CD14-positive monocyte (primary cell): Measurements from ENCODE around the gene CISD2. TPM values are rescaled to one million over a fixed set of nuclear protein-coding genes. Genes with fewer than 3 reads are reported as not detected.
"Not testable (repeated sequence)": the region's sequence is repeated elsewhere in the genome, so short reads cannot be mapped to it uniquely, and the experiment has no call there.

Experiments used
- DNase-seq, 3 donors: peaks; one replicate each; pipeline ENCODE4 v3.0.0-alpha.2; 2011 to 2022
- H2AFZ ChIP-seq: 2 replicates; pipeline ENCODE4 v1.6.0; 2012; ENCODE audit warnings: mild to moderate bottlenecking, low read depth, low read length, inconsistent platforms; ENCODE audit not compliant: insufficient read depth, poor library complexity, severe bottlenecking
- H3K27ac ChIP-seq, 2 donors: 1 replicate in 1 of 2; 2 replicates in 1 of 2; pipeline ENCODE4 v1.5.1; 2012 to 2013; ENCODE audit warnings: low read length in 2 of 2, control low read depth in 1 of 2, inconsistent platforms in 1 of 2, low read depth in 1 of 2, mild to moderate bottlenecking in 1 of 2
- H3K27me3 ChIP-seq, 2 donors: one replicate each; pipeline versions ENCODE4 v1.6.0 to v1.6.1; 2011 to 2013; ENCODE audit warnings: low read length in 2 of 2; ENCODE audit not compliant: control insufficient read depth in 2 of 2, insufficient read depth in 2 of 2
- H3K36me3 ChIP-seq, 2 donors: replicated peaks in 1 of 2; 1 replicate in 1 of 2; 2 replicates in 1 of 2; pipeline versions ENCODE4 v1.5.1 to v1.6.1; 2012 to 2013; ENCODE audit warnings: low read length in 2 of 2, control low read depth in 1 of 2, inconsistent platforms in 1 of 2, mild to moderate bottlenecking in 1 of 2; ENCODE audit not compliant: insufficient read depth in 2 of 2, control insufficient read depth in 1 of 2
- H3K4me1 ChIP-seq, 2 donors: 1 replicate in 1 of 2; 2 replicates in 1 of 2; pipeline versions ENCODE4 v1.5.1 to v1.6.1; 2012 to 2013; ENCODE audit warnings: low read length in 2 of 2, control low read depth in 1 of 2, inconsistent platforms in 1 of 2, mild to moderate bottlenecking in 1 of 2, moderate library complexity in 1 of 2; ENCODE audit not compliant: insufficient read depth in 2 of 2, control insufficient read depth in 1 of 2
- H3K4me2 ChIP-seq: replicated peaks from 2 replicates; pipeline ENCODE3; 2012; ENCODE audit warnings: low read length, moderate library complexity, mild to moderate bottlenecking; ENCODE audit not compliant: poor library complexity, severe bottlenecking; ENCODE audit errors: extremely low read depth
- H3K4me3 ChIP-seq, 3 experiments: fragments of 200-600 bp in 1 of 3; sonication (generic) in 1 of 3; replicated peaks in 1 of 3; 1 replicate in 2 of 3; 2 replicates in 1 of 3; pipeline ENCODE4 v1.5.1; 2011 to 2013; ENCODE audit warnings: low read length in 3 of 3, mild to moderate bottlenecking in 3 of 3, control low read depth in 2 of 3, low read depth in 2 of 3, inconsistent platforms in 1 of 3, moderate library complexity in 1 of 3
- H3K79me2 ChIP-seq: 2 replicates; pipeline ENCODE4 v1.6.0; 2012; ENCODE audit warnings: mild to moderate bottlenecking, control low read depth, inconsistent platforms, low read length, moderate library complexity; ENCODE audit not compliant: insufficient read depth
- H3K9ac ChIP-seq: 2 replicates; pipeline ENCODE4 v1.6.0; 2017; ENCODE audit warnings: low read length, mild to moderate bottlenecking; ENCODE audit not compliant: insufficient read depth, poor library complexity, severe bottlenecking
- H3K9me3 ChIP-seq, 2 donors: replicated peaks in 1 of 2; 1 replicate in 1 of 2; 2 replicates in 1 of 2; pipeline versions ENCODE4 v1.5.1 to v1.6.1; 2012 to 2013; ENCODE audit warnings: low read length in 2 of 2, control low read depth in 1 of 2; ENCODE audit not compliant: control insufficient read depth in 1 of 2, insufficient read depth in 1 of 2
- H4K20me1 ChIP-seq: 2 replicates; pipeline ENCODE4 v1.6.0; 2012; ENCODE audit warnings: mild to moderate bottlenecking, low read length, control low read depth, moderate library complexity; ENCODE audit not compliant: insufficient read depth
- H3K27ac Mint-ChIP-seq, 7 donors: one replicate each; pipeline ENCODE4 v1.8.0; 2020; ENCODE audit warnings: mild to moderate bottlenecking in 7 of 7, mixed read lengths in 7 of 7, moderate library complexity in 6 of 7, inconsistent platforms in 2 of 7
- H3K27me3 Mint-ChIP-seq, 3 donors: one replicate each; pipeline ENCODE4 v1.8.0; 2021 to 2022; ENCODE audit warnings: low read depth in 3 of 3, mild to moderate bottlenecking in 3 of 3, mixed read lengths in 3 of 3, moderate library complexity in 3 of 3, inconsistent platforms in 1 of 3
- H3K36me3 Mint-ChIP-seq, 2 donors: one replicate each; pipeline ENCODE4 v1.8.0; 2020; ENCODE audit warnings: mixed read lengths in 2 of 2, inconsistent platforms in 1 of 2, mild to moderate bottlenecking in 1 of 2
- H3K4me1 Mint-ChIP-seq: one replicate; pipeline ENCODE4 v1.8.0; 2020; ENCODE audit warnings: mild to moderate bottlenecking, mixed read lengths
- H3K4me3 Mint-ChIP-seq, 2 donors: one replicate each; pipeline ENCODE4 v1.8.0; 2020; ENCODE audit warnings: mild to moderate bottlenecking in 2 of 2, mixed read lengths in 2 of 2, moderate library complexity in 1 of 2
- H3K9me3 Mint-ChIP-seq, 7 donors: one replicate each; pipeline ENCODE4 v1.8.0; 2020 to 2022; ENCODE audit warnings: mixed read lengths in 7 of 7, mild to moderate bottlenecking in 6 of 7, moderate library complexity in 6 of 7, inconsistent platforms in 2 of 7
- CTCF ChIP-seq: fragments of 200-600 bp; IDR thresholded peaks from one replicate; pipeline ENCODE4 v1.8.0; 2022; ENCODE audit warnings: antibody characterized with exemption, mild to moderate bottlenecking
- WGBS: methylation state at CpG from one replicate; pipeline ENCODE4 v1.1.5; 2013; ENCODE audit warnings: missing lambda C conversion rate; ENCODE audit not compliant: insufficient coverage; 5-methylcytosine and 5-hydroxymethylcytosine counted together
- intact Hi-C, 2 donors: fragments of 100-400 bp; cut with micrococcal nuclease; formaldehyde crosslinking; loops; one replicate each; pipeline versions ENCODE4 v1.15.0 to v1.15.1; 2023
- polyA plus RNA-seq, 3 donors: library from polyadenylated mRNA; depleted of rRNA in 1 of 3; unstranded in 2 of 3; stranded (reverse) in 1 of 3; fragments of 300-500 nt in 2 of 3; fragments of >200 nt in 1 of 3; fragmentation: Illumina TruSeq in 2 of 3; gene quantifications; 1 replicate in 2 of 3; 2 replicates in 1 of 3; pipeline ENCODE4 v1.2.3, GENCODE V29; 2012 to 2021

CISD2 gene
- polyA plus RNA-seq, 3 donors: 4.5 to 30.2 (median 29.1) TPM

GRCh38 chr4:102862747-102863146 is 6.0 kb upstream of the CISD2 start:
- no peaks in the 10 kb centered on the region for H3K27me3 ChIP-seq
- peaks cover 33% of the 10 kb centered on the region for H3K4me1 Mint-ChIP-seq
- no CpG with 5 or more reads among the region's 1 CpG for WGBS
- peaks cover 1 to 7% of the 10 kb centered on the region in 2 donors for H3K36me3 Mint-ChIP-seq
- intact Hi-C loops: no loop called here
- H3K9me3 Mint-ChIP-seq: peaks cover 13 to 19% (median 15%) of the 10 kb centered on the region in 7 donors
- DNase-seq: peak; percentile 12 to 35 (median 25)
- H2AFZ ChIP-seq: no peak overlapping the region
- TF ChIP-seq CTCF: no peak
- no peak overlapping the region for H3K4me3 Mint-ChIP-seq
- peak overlapping the region; percentile 24 for H3K4me2 ChIP-seq
- H3K9me3 ChIP-seq: peaks cover 4 to 14% of the 10 kb centered on the region in 2 donors
- H3K9ac ChIP-seq: no peak overlapping the region
- peak overlapping the region; percentile 23 to 72 for H3K27ac ChIP-seq
- H3K27ac Mint-ChIP-seq: peak overlapping the region in 6 of 7 donors; percentile 70 to 84 (median 80)
- H3K4me1 ChIP-seq: peaks cover 22 to 34% of the 10 kb centered on the region in 2 donors
- peaks cover 39% of the 10 kb centered on the region for H3K79me2 ChIP-seq
- no peaks in the 10 kb centered on the region for H3K36me3 ChIP-seq
- H4K20me1 ChIP-seq: no peaks in the 10 kb centered on the region
- peaks cover 0 to 1% (median 0%) of the 10 kb centered on the region in 3 donors for H3K27me3 Mint-ChIP-seq
- H3K4me3 ChIP-seq: peak overlapping the region in 1 of 3 experiments; percentile 27

GRCh38 chr4:102865327-102865726 is 3.5 kb upstream of the CISD2 start:
- not testable (repeated sequence) for H3K27ac Mint-ChIP-seq, H3K36me3 Mint-ChIP-seq, H2AFZ ChIP-seq, H4K20me1 ChIP-seq, DNase-seq, H3K4me3 Mint-ChIP-seq, H3K9me3 ChIP-seq, H3K36me3 ChIP-seq, H3K4me3 ChIP-seq, H3K27me3 ChIP-seq, H3K9me3 Mint-ChIP-seq, H3K27me3 Mint-ChIP-seq, H3K4me2 ChIP-seq, H3K9ac ChIP-seq, H3K27ac ChIP-seq
- intact Hi-C loops: loop anchor here in 1 of 2 donors (5.0 kb wide), 1 partner anchor 38 kb away; the partner anchor contains the start of gene UBE2D3
- Histone ChIP-seq H3K79me2 (peaks cover 50% of the 10 kb centered on the region), H3K4me1 (peaks cover 40 to 51% of the 10 kb centered on the region in 2 donors)
- WGBS: no CpG with 5 or more reads among the region's 5 CpGs
- H3K4me1 Mint-ChIP-seq: peaks cover 47% of the 10 kb centered on the region
